Measurements from ENCODE around the gene DNAH2. TPM values are rescaled to one million over a fixed set of nuclear protein-coding genes. Genes with fewer than 3 reads are reported as not detected.

DNAH2 gene
- polyA plus RNA-seq, 2 of the 4 experiments (the other 2 are of a cell fraction), result 0.01 to 0.08 TPM

GRCh38 chr17:7705269-7706255 is 12.0 kb upstream of the DNAH2 start:
- POLR2A ChIA-PET, result interaction anchor here (1.1 to 3.5 kb wide), 3 partner anchors 11 to 19 kb away, joined by 3 to 15 read pairs (median 11); partner anchors contain the start of genes DNAH2 and TP53
- peak overlapping the region; percentile 40 to 87; a peak in 5 of 6 replicates for H3K27ac ChIP-seq
- WGBS (ENCODE audit: missing lambda C conversion rate), result 47% methylated on average over 26 of the region's 50 CpGs

GRCh38 chr17:7706631-7707354 is 10.8 kb upstream of the DNAH2 start:
- no peak for FAIRE-seq
- no peak for ATAC-seq
- ChIA-PET CTCF (interaction anchor here (0.6 to 11.1 kb wide), 10 partner anchors 9 to 116 kb away, joined by 3 to 103 read pairs (median 6); partner anchors contain the start of genes DNAH2, TP53 and WRAP53), POLR2A (interaction anchor here (1.1 to 3.5 kb wide), 2 partner anchors 10 to 21 kb away, joined by 3 to 15 read pairs; partner anchors contain the start of gene DNAH2)
- Histone ChIP-seq H3K9me3 (no peaks in the 10 kb centered on the region), H3K4me3 (no peak overlapping the region), H3K4me1 (peaks cover 13% of the 10 kb centered on the region; the same call in 2 of the 3 replicates), H3K4me2 (no peak overlapping the region), H3K27ac (no peak overlapping the region)
- DNase-seq (ENCODE audit: low read depth in 1 of 2, low spot score in 1 of 2), result no peak
- 84% methylated on average over 3 of the region's 3 CpGs for WGBS (ENCODE audit: missing lambda C conversion rate)
- TF ChIP-seq TFCP2L1 (CRISPR knock-in tag; IDR thresholded peaks at IDR 0.05), result no peak
- no peak for TF ChIP-seq ZC3H11A (IDR thresholded peaks at IDR 0.05)
- no peak for TF ChIP-seq EHF (CRISPR knock-in tag; IDR thresholded peaks at IDR 0.05)
- no peak for TF ChIP-seq USF2 (IDR thresholded peaks at IDR 0.05)
- no peak for TF ChIP-seq PBX3 (IDR thresholded peaks at IDR 0.05)
- TF ChIP-seq KDM1A (IDR thresholded peaks at IDR 0.05; ENCODE audit: low read depth), result no peak
- no peak for TF ChIP-seq CTCF (IDR thresholded peaks at IDR 0.05)
- TF ChIP-seq ZSCAN20 (CRISPR knock-in tag; IDR thresholded peaks at IDR 0.05), result no peak
- no peak for TF ChIP-seq GATA3 (IDR thresholded peaks at IDR 0.05; ENCODE audit: borderline replicate concordance)
- no peak for TF ChIP-seq PHF8 (IDR thresholded peaks at IDR 0.05; ENCODE audit: borderline replicate concordance, low read depth)
- no peak for TF ChIP-seq ZFP36 (IDR thresholded peaks at IDR 0.05; ENCODE audit: borderline replicate concordance, partially characterized antibody)
- no peak for TF ChIP-seq POLR2A (IDR thresholded peaks at IDR 0.05; ENCODE audit: low read length)

More at GRCh38 chr17:7705269-7706255, 12.0 kb upstream of the DNAH2 start:
- peak; percentile 1 to 15; a peak in 4 of 6 replicates for ATAC-seq
- Histone ChIP-seq H3K4me1 (peaks cover 13% of the 10 kb centered on the region; the same call in 2 of the 3 replicates), H3K4me2 (peak overlapping the region; percentile 93), H3K4me3 (peak overlapping the region; percentile 44), H3K9me3 (no peaks in the 10 kb centered on the region)
- CTCF ChIA-PET, result interaction anchor here (1.0 to 11.1 kb wide), 9 partner anchors 10 to 369 kb away, joined by 3 to 103 read pairs (median 4); partner anchors contain the start of genes DNAH2, TP53 and WRAP53
- TF ChIP-seq HOXA7 (CRISPR knock-in tag; IDR thresholded peaks at IDR 0.05), result no peak
- no peak for TF ChIP-seq NR3C1 (IDR thresholded peaks at IDR 0.05)
- no peak for TF ChIP-seq TP53 (CRISPR knock-in tag; IDR thresholded peaks at IDR 0.05)
- TF ChIP-seq FOSB (CRISPR knock-in tag; IDR thresholded peaks at IDR 0.05), result no peak
- TF ChIP-seq RAD21 (conservative IDR thresholded peaks at IDR 0.05 in 1 of 2, IDR thresholded peaks at IDR 0.05 in 1 of 2), result no peak
- no peak for TF ChIP-seq ESRRA (IDR thresholded peaks at IDR 0.05; ENCODE audit: borderline replicate concordance, low read length)
- TF ChIP-seq HEYL (CRISPR knock-in tag; IDR thresholded peaks at IDR 0.05), result no peak
- TF ChIP-seq USF2 (IDR thresholded peaks at IDR 0.05), result no peak
- TF ChIP-seq CTCF (IDR thresholded peaks at IDR 0.05), result no peak
- no peak for TF ChIP-seq POLR2AphosphoS2 (conservative IDR thresholded peaks at IDR 0.05; ENCODE audit: low read length)
- no peak for TF ChIP-seq FOSL2 (IDR thresholded peaks at IDR 0.05)
- no peak for TF ChIP-seq FOSL2 (CRISPR knock-in tag; IDR thresholded peaks at IDR 0.05)
- TF ChIP-seq NPAS2 (CRISPR knock-in tag; IDR thresholded peaks at IDR 0.05; ENCODE audit: borderline replicate concordance), result no peak
- no peak for TF ChIP-seq BCL3 (IDR thresholded peaks at IDR 0.05)
- no peak for DNase-seq (ENCODE audit: low read depth in 1 of 2, low spot score in 1 of 2)
- no peak for FAIRE-seq

Data from A549 (cell line).